Peyer's patch (tissue), 4 donors: ENCODE results near the gene PEX5L.

Experiments
- POLR2A ChIP-seq, 2 donors: fragments of 450-650 bp; IDR thresholded peaks; one replicate each; pipeline ENCODE4 v1.5.1; 2017; ENCODE audit warnings: antibody characterized with exemption in 2 of 2, mild to moderate bottlenecking in 2 of 2, moderate library complexity in 2 of 2
- TF ChIP-seq, protein P1 (sequence below), 6 experiments: fragments of 450-650 bp in 4 of 6; fragments of 200-600 bp in 2 of 6; sonication (generic) in 1 of 6; IDR thresholded peaks; one replicate each; pipeline ENCODE4 v1.5.1; 2017 to 2019; ENCODE audit warnings: antibody characterized with exemption in 6 of 6, mild to moderate bottlenecking in 3 of 6, moderate library complexity in 1 of 6

DNA sequence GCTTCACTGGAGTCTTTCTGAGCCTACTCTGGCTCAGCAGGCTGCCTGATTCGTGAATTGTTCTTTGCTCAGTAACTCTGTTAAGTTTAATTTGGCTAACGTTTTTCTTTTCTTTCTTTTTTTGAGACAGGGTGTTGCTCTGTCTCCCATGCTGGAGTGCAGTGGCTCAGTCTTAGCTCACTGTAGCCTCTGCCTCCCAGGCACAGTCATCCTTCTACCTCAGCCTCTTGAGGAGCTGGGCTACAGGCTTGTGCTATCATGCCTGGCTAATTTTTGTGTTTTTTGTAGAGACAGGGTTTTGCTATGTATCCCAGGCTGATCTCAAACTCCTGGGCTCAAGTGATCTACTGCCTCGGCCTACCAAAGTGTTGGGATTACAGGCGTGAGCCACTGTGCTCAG, 165.0 kb downstream of the PEX5L start:
- TF ChIP-seq, protein P1, sequence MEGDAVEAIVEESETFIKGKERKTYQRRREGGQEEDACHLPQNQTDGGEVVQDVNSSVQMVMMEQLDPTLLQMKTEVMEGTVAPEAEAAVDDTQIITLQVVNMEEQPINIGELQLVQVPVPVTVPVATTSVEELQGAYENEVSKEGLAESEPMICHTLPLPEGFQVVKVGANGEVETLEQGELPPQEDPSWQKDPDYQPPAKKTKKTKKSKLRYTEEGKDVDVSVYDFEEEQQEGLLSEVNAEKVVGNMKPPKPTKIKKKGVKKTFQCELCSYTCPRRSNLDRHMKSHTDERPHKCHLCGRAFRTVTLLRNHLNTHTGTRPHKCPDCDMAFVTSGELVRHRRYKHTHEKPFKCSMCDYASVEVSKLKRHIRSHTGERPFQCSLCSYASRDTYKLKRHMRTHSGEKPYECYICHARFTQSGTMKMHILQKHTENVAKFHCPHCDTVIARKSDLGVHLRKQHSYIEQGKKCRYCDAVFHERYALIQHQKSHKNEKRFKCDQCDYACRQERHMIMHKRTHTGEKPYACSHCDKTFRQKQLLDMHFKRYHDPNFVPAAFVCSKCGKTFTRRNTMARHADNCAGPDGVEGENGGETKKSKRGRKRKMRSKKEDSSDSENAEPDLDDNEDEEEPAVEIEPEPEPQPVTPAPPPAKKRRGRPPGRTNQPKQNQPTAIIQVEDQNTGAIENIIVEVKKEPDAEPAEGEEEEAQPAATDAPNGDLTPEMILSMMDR (IDR thresholded peaks at IDR 0.05): no peak
- TF ChIP-seq POLR2A (IDR thresholded peaks at IDR 0.05): no peak
